ENCODE results near the gene B3GLCT. TPM values are rescaled to one million over a fixed set of nuclear protein-coding genes. Genes with fewer than 3 reads are reported as not detected.

B3GLCT gene
- total RNA-seq, 1 experiment from 2014 or later = 22.3 TPM

- Histone ChIP-seq H3K4me3 (no peak overlapping the region), H3K36me3 (peaks cover 2% of the 10 kb centered on the region; the same call in 1 of the 2 replicates), H3K9me3 (replicated peaks) (no peaks in the 10 kb centered on the region), H3K27ac (no peak overlapping the region), H3K27me3 (replicated peaks) (no peaks in the 10 kb centered on the region), H3K4me1 (replicated peaks) (no peaks in the 10 kb centered on the region)
- DNase-seq (ENCODE audit: low read depth in 1 of 2, low spot score in 2 of 2) = no peak
These were observed 46.0 kb downstream of the B3GLCT start for GRCh38 chr13:31245598-31246373.

GRCh38 chr13:31246918-31247317 lies 47.1 kb downstream of the B3GLCT start:
- Histone ChIP-seq H3K27ac (no peak overlapping the region), H3K4me1 (replicated peaks) (no peaks in the 10 kb centered on the region), H3K36me3 (peaks cover 2% of the 10 kb centered on the region; the same call in 1 of the 2 replicates), H3K9me3 (replicated peaks) (no peaks in the 10 kb centered on the region), H3K4me3 (no peak overlapping the region), H3K27me3 (replicated peaks) (no peaks in the 10 kb centered on the region)
- DNase-seq (ENCODE audit: low read depth in 1 of 2, low spot score in 2 of 2) = no peak

GRCh38 chr13:31248361-31248760 lies 48.6 kb downstream of the B3GLCT start:
- no peak overlapping the region for H3K4me3 ChIP-seq
- no peak overlapping the region for H3K27ac ChIP-seq

DNA sequence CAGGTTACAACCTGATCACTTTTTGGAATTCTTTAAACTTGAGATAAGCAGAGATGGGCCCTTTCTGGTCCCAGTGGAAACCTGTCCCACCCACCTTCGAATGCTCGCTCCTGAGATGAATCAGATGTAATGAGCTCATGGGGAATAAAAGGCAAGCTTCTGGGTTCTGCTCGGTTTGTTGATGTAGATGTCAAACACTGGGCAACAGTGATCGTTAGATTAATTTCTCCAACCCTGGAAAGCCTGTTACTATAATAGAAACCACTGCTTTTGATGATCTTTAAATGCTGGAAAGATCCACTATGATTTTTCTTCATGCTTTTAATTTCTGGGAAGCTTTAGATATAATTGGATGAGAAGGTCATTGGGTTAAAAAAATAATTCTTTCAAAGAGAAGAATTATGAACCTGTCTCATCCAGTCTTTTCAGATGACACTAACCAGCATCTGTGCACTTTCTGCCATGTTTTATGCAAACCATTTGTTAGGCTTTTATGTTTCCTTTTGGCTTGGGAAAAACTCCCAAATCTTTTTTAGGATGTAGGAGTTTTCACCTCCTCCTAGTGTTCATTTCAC lies 49.3 kb downstream of the B3GLCT start:
- DNase-seq (ENCODE audit: low read depth in 1 of 2, low spot score in 2 of 2) = no peak
- no peak overlapping the region for H3K27ac ChIP-seq
- no peaks in the 10 kb centered on the region for H3K9me3 ChIP-seq (replicated peaks)
- peaks cover 2% of the 10 kb centered on the region; the same call in 1 of the 2 replicates for H3K36me3 ChIP-seq
- no peaks in the 10 kb centered on the region for H3K4me1 ChIP-seq (replicated peaks)
- H3K4me3 ChIP-seq = no peak overlapping the region
- H3K27me3 ChIP-seq (replicated peaks) = no peaks in the 10 kb centered on the region

More at GRCh38 chr13:31248361-31248760, 48.6 kb downstream of the B3GLCT start:
- Histone ChIP-seq H3K9me3 (replicated peaks) (no peaks in the 10 kb centered on the region), H3K4me1 (replicated peaks) (no peaks in the 10 kb centered on the region), H3K36me3 (peaks cover 2% of the 10 kb centered on the region; the same call in 1 of the 2 replicates), H3K27me3 (replicated peaks) (no peaks in the 10 kb centered on the region)
- DNase-seq (ENCODE audit: low read depth in 1 of 2, low spot score in 2 of 2) = no peak

DNA sequence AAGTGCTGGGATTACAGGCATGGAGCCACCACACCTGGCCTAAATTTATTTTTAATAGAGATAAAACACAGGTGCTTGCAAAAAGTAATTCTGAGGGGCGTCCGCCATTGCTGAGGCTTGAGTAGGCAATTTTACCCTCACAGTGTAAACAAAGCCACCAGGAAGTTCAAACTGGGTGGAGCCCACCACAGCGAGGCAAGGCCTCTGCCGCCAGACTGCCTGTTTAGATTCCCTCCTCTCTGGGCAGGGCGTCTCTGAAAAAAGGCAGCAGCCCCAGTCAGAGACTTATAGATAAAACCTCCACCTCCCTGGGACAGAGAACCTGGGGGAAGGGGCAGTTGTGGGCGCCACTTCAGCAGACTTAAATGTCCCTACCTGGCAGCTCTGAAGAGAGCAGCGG lies 50.7 kb downstream of the B3GLCT start:
- Histone ChIP-seq H3K9me3 (replicated peaks) (no peaks in the 10 kb centered on the region), H3K27me3 (replicated peaks) (no peaks in the 10 kb centered on the region), H3K4me1 (replicated peaks) (no peaks in the 10 kb centered on the region), H3K36me3 (peaks cover 2% of the 10 kb centered on the region; the same call in 1 of the 2 replicates), H3K4me3 (no peak overlapping the region), H3K27ac (no peak overlapping the region)
- DNase-seq (ENCODE audit: low read depth in 1 of 2, low spot score in 2 of 2) = no peak

GRCh38 chr13:31261241-31261640 lies 61.5 kb downstream of the B3GLCT start:
- H3K9me3 ChIP-seq (replicated peaks) = no peaks in the 10 kb centered on the region
- H3K4me1 ChIP-seq (replicated peaks) = no peaks in the 10 kb centered on the region
- no peak overlapping the region for H3K27ac ChIP-seq
- H3K27me3 ChIP-seq (replicated peaks) = no peaks in the 10 kb centered on the region
- no peak for DNase-seq (ENCODE audit: low read depth in 1 of 2, low spot score in 2 of 2)
- H3K36me3 ChIP-seq = no peaks in the 10 kb centered on the region
- H3K4me3 ChIP-seq = no peak overlapping the region

DNA sequence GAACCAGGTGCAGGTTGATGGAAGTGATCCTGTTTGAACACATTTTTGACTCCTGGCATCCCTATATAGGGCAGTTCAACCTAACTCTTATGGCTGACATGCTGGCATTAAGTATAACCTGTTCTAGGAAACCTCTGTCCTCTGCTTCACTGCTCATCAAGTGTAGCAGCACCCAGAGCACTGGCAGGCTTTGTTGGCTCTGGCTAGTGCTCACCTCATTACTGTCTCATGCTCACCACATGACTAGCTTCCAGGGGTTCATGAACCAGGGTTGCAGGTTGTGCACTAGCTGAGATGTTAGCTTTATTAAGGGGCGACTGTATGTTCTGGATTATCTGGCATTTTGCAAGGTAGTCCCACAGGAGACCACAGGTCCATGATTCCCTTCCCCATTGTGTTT lies 63.6 kb downstream of the B3GLCT start:
- Histone ChIP-seq H3K36me3 (no peaks in the 10 kb centered on the region), H3K4me1 (replicated peaks) (no peaks in the 10 kb centered on the region), H3K27ac (no peak overlapping the region), H3K9me3 (replicated peaks) (no peaks in the 10 kb centered on the region), H3K27me3 (replicated peaks) (no peaks in the 10 kb centered on the region), H3K4me3 (no peak overlapping the region)
- no peak for DNase-seq (ENCODE audit: low read depth in 1 of 2, low spot score in 2 of 2)

DNA sequence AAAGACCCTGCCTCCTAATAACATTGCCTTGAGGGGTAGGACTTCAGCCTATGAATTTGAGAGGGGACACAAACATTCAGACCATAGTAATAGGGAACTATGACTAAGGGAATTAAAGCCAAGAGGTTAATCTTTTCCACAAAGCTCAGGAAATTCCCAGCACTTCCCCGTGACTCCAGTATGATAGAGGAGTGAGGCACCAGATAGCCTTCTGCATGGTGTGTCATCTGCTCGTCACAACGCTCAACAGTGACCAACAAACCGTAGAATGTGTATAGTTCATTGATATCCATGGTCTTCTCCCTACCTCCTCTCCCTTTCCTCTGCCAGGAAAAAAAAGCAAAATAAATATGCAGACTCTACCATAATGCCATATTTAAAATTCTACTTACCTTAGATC lies 64.4 kb downstream of the B3GLCT start:
- Histone ChIP-seq H3K4me1 (replicated peaks) (no peaks in the 10 kb centered on the region), H3K36me3 (no peaks in the 10 kb centered on the region), H3K27ac (no peak overlapping the region), H3K27me3 (replicated peaks) (no peaks in the 10 kb centered on the region), H3K4me3 (no peak overlapping the region), H3K9me3 (replicated peaks) (no peaks in the 10 kb centered on the region)
- no peak for DNase-seq (ENCODE audit: low read depth in 1 of 2, low spot score in 2 of 2)

DNA sequence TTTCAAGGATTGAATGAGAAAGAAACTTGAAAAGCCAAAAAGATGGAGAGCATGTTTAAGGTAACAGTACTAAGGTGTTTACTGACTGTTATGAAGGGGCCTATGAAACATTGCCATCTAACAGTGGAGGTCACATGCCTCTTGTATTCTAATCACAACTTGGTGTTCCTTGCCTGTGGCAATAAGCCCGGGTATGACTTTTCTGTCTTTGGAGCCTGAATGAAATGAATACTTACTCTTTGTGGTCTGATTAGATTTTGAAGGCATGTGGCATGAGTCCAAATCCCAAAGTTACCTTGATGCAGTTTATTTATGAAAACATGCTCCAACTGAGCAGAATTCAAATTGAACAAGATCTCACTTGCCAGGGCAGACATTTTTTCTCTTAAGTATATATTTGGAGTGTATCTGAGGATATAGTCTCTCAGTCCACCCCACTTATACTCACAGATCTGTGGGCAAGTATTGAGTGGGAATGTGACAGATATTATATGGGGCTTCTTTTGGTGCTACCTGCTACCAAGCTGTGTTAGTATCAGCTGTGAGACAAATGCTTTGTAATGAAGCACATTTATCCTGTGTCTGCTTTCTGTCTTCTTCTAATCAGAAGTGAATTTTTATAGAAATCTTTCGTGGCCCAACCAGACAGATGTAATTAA lies 67.5 kb downstream of the B3GLCT start:
- no peak for DNase-seq (ENCODE audit: low read depth in 1 of 2, low spot score in 2 of 2)

GRCh38 chr13:31274390-31274789 lies 74.6 kb downstream of the B3GLCT start:
- peaks cover 14% of the 10 kb centered on the region for H3K36me3 ChIP-seq
- no peak overlapping the region for H3K4me3 ChIP-seq
- no peaks in the 10 kb centered on the region for H3K27me3 ChIP-seq (replicated peaks)
- DNase-seq (ENCODE audit: low read depth in 1 of 2, low spot score in 2 of 2) = no peak
- no peaks in the 10 kb centered on the region for H3K9me3 ChIP-seq (replicated peaks)
- H3K27ac ChIP-seq = no peak overlapping the region
- no peaks in the 10 kb centered on the region for H3K4me1 ChIP-seq (replicated peaks)

More for the DNA sequence above, 67.5 kb downstream of the B3GLCT start:
- H3K27me3 ChIP-seq (replicated peaks) = no peaks in the 10 kb centered on the region
- no peak overlapping the region for H3K27ac ChIP-seq
- H3K4me3 ChIP-seq = no peak overlapping the region
- no peaks in the 10 kb centered on the region for H3K36me3 ChIP-seq
- no peaks in the 10 kb centered on the region for H3K9me3 ChIP-seq (replicated peaks)
- H3K4me1 ChIP-seq (replicated peaks) = no peaks in the 10 kb centered on the region

DNA sequence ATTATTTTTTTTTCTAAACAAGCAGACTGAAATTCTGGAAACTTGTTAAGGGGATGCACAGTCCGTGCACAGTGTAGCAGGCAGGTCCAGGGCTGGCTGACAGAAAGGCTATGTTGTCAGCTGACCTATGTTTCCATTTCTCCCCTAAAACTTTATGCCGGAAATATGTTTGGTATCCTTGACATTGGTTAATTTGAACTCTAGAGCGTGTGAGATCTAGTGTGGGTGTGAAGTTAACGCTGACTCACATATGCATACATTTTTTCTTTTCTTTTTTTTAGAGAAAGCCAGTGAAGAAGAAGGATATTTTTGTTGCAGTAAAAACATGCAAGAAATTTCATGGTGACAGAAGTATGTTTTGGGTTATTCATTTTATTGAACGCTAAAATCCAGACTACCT lies 76.6 kb downstream of the B3GLCT start:
- no peak overlapping the region for H3K27ac ChIP-seq
- DNase-seq (ENCODE audit: low read depth in 1 of 2, low spot score in 2 of 2) = no peak

GRCh38 chr13:31278869-31279268 lies 79.1 kb downstream of the B3GLCT start:
- Histone ChIP-seq H3K4me3 (no peak overlapping the region), H3K36me3 (peaks cover 14% of the 10 kb centered on the region), H3K27ac (no peak overlapping the region), H3K4me1 (replicated peaks) (no peaks in the 10 kb centered on the region), H3K27me3 (replicated peaks) (no peaks in the 10 kb centered on the region), H3K9me3 (replicated peaks) (no peaks in the 10 kb centered on the region)
- no peak for DNase-seq (ENCODE audit: low read depth in 1 of 2, low spot score in 2 of 2)

More for the DNA sequence above, 76.6 kb downstream of the B3GLCT start:
- Histone ChIP-seq H3K36me3 (peaks cover 14% of the 10 kb centered on the region), H3K4me3 (no peak overlapping the region), H3K9me3 (replicated peaks) (no peaks in the 10 kb centered on the region), H3K27me3 (replicated peaks) (no peaks in the 10 kb centered on the region), H3K4me1 (replicated peaks) (no peaks in the 10 kb centered on the region)

DNA sequence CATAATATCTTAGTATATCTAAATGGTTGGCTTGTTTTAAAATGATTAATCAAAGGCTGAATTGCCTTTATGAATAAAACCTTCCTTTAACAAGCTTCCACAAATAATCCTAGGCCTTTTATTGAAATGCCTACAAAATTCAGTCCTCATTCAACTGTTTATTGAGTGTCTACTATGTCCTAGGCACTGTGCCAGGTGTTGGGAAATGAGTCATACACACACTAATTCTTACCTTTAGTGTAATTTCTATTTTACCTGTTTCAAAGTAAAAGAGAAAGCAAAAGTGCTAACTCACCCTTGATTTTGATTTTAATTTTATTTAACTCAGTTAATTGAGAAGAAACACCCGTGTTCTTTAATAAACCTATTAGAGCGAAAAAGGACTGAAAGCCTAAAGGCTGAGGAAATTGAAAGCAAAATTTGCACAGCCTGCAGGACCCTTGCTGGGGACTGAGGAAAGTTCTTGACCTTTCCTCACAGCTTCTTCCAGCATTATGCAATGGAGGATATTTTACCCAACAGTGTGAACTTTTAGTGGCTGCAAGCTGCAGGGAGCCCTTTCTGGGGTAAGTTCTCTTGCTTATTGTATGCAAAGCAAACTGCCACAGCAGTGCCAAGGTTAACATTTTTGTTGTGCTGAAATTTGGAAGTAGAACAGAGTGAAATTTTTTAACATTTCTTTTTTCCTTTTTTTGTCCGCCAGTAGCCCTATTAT lies 83.1 kb downstream of the B3GLCT start:
- Histone ChIP-seq H3K27ac (no peak overlapping the region), H3K27me3 (replicated peaks) (no peaks in the 10 kb centered on the region), H3K36me3 (peaks cover 7% of the 10 kb centered on the region), H3K4me1 (replicated peaks) (no peaks in the 10 kb centered on the region), H3K4me3 (no peak overlapping the region), H3K9me3 (replicated peaks) (no peaks in the 10 kb centered on the region)
- no peak for DNase-seq (ENCODE audit: low read depth in 1 of 2, low spot score in 2 of 2)
